ENCODE results near the gene UBAP1L.
A peak's percentile ranks its signal among the peaks of the same experiment; 100 is the strongest.
"Not testable (repeated sequence)": the region's sequence is repeated elsewhere in the genome, so short reads cannot be mapped to it uniquely, and the experiment has no call there.

The UBAP1L gene

GRCh38 chr15:65099336-65099735 lies 15.7 kb downstream of the UBAP1L start:
- DNase-seq: no peak

GRCh38 chr15:65097651-65098263 lies 17.2 kb downstream of the UBAP1L start:
- no peak for DNase-seq

- DNase-seq: no peak
These were observed 18.3 kb downstream of the UBAP1L start for GRCh38 chr15:65096481-65097385.

GRCh38 chr15:65095747-65096104 lies 19.3 kb downstream of the UBAP1L start:
- DNase-seq: no peak

GRCh38 chr15:65095011-65095746 lies 19.8 kb downstream of the UBAP1L start:
- no peak for DNase-seq

GRCh38 chr15:65094294-65094995 lies 20.6 kb downstream of the UBAP1L start:
- DNase-seq: no peak

GRCh38 chr15:65093793-65094170 lies 21.2 kb downstream of the UBAP1L start:
- DNase-seq: not testable (repeated sequence)

- DNase-seq: no peak
These were observed 21.8 kb downstream of the UBAP1L start for GRCh38 chr15:65092911-65093792.

- no peak for DNase-seq
These were observed 22.8 kb downstream of the UBAP1L start for GRCh38 chr15:65091946-65092770.

- DNase-seq: no peak
These were observed 25.7 kb downstream of the UBAP1L start for GRCh38 chr15:65089206-65089824.

- no peak for DNase-seq
These were observed 26.4 kb downstream of the UBAP1L start for GRCh38 chr15:65088643-65089021.

- no peak for DNase-seq
These were observed 26.9 kb downstream of the UBAP1L start for GRCh38 chr15:65087873-65088642.

- DNase-seq: no peak
These were observed 27.6 kb downstream of the UBAP1L start for GRCh38 chr15:65087411-65087810.

GRCh38 chr15:65086680-65087111 lies 28.3 kb downstream of the UBAP1L start:
- DNase-seq: no peak

GRCh38 chr15:65085990-65086679 lies 28.9 kb downstream of the UBAP1L start:
- DNase-seq: peak; percentile 46

GRCh38 chr15:65085207-65085753 lies 29.7 kb downstream of the UBAP1L start:
- DNase-seq: no peak

- DNase-seq: no peak
These were observed 30.3 kb downstream of the UBAP1L start for GRCh38 chr15:65084500-65085206.

- no peak for DNase-seq
These were observed 31.7 kb downstream of the UBAP1L start for GRCh38 chr15:65083262-65083701.

Data from OCI-M1 (cell line).